ENCODE data around the gene EEIG1.
A peak's percentile ranks its signal among the peaks of the same experiment; 100 is the strongest.

Gene EEIG1

GRCh38 chr9:127987103-127987614 is 6.4 kb upstream of the EEIG1 start:
- no peak overlapping the region for H3K4me3 ChIP-seq (ENCODE audit: low read length)
- TF ChIP-seq ZNF274 (IDR thresholded peaks at IDR 0.05; ENCODE audit: low read depth, low read length) = no peak

GRCh38 chr9:127985011-127985410 is 4.2 kb upstream of the EEIG1 start:
- TF ChIP-seq ZNF274 (IDR thresholded peaks at IDR 0.05; ENCODE audit: low read depth, low read length) = no peak

GRCh38 chr9:127983847-127984289 is 3.1 kb upstream of the EEIG1 start:
- no peak overlapping the region for H3K4me3 ChIP-seq (ENCODE audit: low read length)
- no peak for TF ChIP-seq ZNF274 (IDR thresholded peaks at IDR 0.05; ENCODE audit: low read depth, low read length)

More at GRCh38 chr9:127985011-127985410, 4.2 kb upstream of the EEIG1 start:
- no peak overlapping the region for H3K4me3 ChIP-seq (ENCODE audit: low read length)

- no peak overlapping the region for H3K4me3 ChIP-seq (ENCODE audit: low read length)
- TF ChIP-seq ZNF274 (IDR thresholded peaks at IDR 0.05; ENCODE audit: low read depth, low read length) = no peak
Measured at GRCh38 chr9:127982912-127983311, 2.1 kb upstream of the EEIG1 start.

GRCh38 chr9:127981559-127982121 is 851 bp upstream of the EEIG1 start:
- no peak for TF ChIP-seq ZNF274 (IDR thresholded peaks at IDR 0.05; ENCODE audit: low read depth, low read length)
- peak overlapping the region; percentile 58; the same call in 1 of the 2 replicates for H3K4me3 ChIP-seq (ENCODE audit: low read length)

GRCh38 chr9:127980060-127980705 is 606 bp downstream of the EEIG1 start:
- no peak for TF ChIP-seq ZNF274 (IDR thresholded peaks at IDR 0.05; ENCODE audit: low read depth, low read length)

GRCh38 chr9:127979333-127980059 is 1.3 kb downstream of the EEIG1 start:
- peak overlapping the region; percentile 63 for H3K4me3 ChIP-seq (ENCODE audit: low read length)
- TF ChIP-seq ZNF274 (IDR thresholded peaks at IDR 0.05; ENCODE audit: low read depth, low read length) = no peak

More at GRCh38 chr9:127980060-127980705, 606 bp downstream of the EEIG1 start:
- peak overlapping the region; percentile 63 for H3K4me3 ChIP-seq (ENCODE audit: low read length)

GRCh38 chr9:127979015-127979332 is 1.8 kb downstream of the EEIG1 start:
- H3K4me3 ChIP-seq (ENCODE audit: low read length) = peak overlapping the region; percentile 63; the same call in 1 of the 2 replicates
- TF ChIP-seq ZNF274 (IDR thresholded peaks at IDR 0.05; ENCODE audit: low read depth, low read length) = no peak

- TF ChIP-seq ZNF274 (IDR thresholded peaks at IDR 0.05; ENCODE audit: low read depth, low read length) = no peak
- H3K4me3 ChIP-seq (ENCODE audit: low read length) = no peak overlapping the region; the same call in 1 of the 2 replicates
Measured at GRCh38 chr9:127977884-127978647, 2.7 kb downstream of the EEIG1 start.

GRCh38 chr9:127977009-127977883 is 3.5 kb downstream of the EEIG1 start:
- TF ChIP-seq ZNF274 (IDR thresholded peaks at IDR 0.05; ENCODE audit: low read depth, low read length) = no peak
- no peak overlapping the region; the same call in 1 of the 2 replicates for H3K4me3 ChIP-seq (ENCODE audit: low read length)

- no peak for TF ChIP-seq ZNF274 (IDR thresholded peaks at IDR 0.05; ENCODE audit: low read depth, low read length)
- no peak overlapping the region for H3K4me3 ChIP-seq (ENCODE audit: low read length)
Measured at GRCh38 chr9:127976498-127976897, 4.3 kb downstream of the EEIG1 start.

GRCh38 chr9:127975376-127976315 is 5.1 kb downstream of the EEIG1 start:
- no peak for TF ChIP-seq ZNF274 (IDR thresholded peaks at IDR 0.05; ENCODE audit: low read depth, low read length)
- no peak overlapping the region for H3K4me3 ChIP-seq (ENCODE audit: low read length)
